HG02981 (cell line): ENCODE results near the gene PRICKLE2.

Source experiments
- ATAC-seq: cut with Tn5 transposase; IDR thresholded peaks from one replicate; pipeline ENCODE4 v1.9.1; 2021; ENCODE audit warnings: mild to moderate bottlenecking, moderate library complexity; ENCODE audit not compliant: unreplicated experiment

PRICKLE2 gene

GRCh38 chr3:64222501-64223111 is 2.7 kb downstream of the PRICKLE2 start:
- ATAC-seq, result no peak

- ATAC-seq, result no peak
Measured at GRCh38 chr3:64221571-64222257, 3.6 kb downstream of the PRICKLE2 start.

- ATAC-seq, result no peak
Measured at GRCh38 chr3:64220161-64220914, 4.9 kb downstream of the PRICKLE2 start.

- ATAC-seq, result no peak
Measured at GRCh38 chr3:64218746-64219145, 6.5 kb downstream of the PRICKLE2 start.

- no peak for ATAC-seq
Measured at GRCh38 chr3:64218329-64218728, 6.9 kb downstream of the PRICKLE2 start.

DNA sequence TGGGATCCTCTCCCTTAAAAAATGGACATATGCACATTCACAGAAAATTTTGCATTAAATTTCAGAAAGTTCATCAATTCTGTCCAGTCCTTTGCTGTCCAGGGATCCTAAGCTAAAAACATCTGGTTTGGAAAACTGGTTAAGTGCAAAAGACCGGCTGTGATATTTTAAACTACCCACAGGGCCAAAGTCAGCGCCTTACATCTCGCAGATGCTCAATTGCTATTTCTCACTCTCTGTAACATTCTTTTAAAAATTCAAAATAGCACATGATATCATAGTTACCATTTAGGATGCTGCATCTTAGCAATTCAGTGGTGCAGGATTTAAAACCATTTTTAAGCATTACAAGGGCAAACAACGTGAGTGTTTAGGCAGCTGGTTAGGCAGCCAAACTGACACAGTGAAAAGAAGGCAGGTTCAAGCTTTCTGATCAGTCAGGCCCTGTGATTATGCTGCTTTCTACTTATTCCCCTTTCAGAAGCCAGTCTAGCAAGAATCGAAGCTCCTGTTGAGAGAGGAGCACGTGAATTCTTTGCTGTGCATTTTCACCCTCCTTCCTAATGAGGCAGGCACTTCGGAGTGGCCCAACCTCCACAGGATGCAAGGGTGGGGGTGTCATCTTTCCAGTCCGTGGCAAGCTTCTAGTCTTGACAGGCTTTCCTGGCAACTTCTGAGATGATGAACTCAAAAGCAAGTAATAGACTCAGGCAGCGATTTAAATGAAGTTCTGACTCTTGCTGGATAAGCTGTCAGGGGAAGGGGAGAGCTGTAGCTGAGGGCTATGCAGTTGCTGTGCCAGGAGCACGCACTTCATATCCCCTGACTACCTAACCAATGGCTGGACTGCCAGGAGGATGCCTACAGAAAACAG is 8.8 kb downstream of the PRICKLE2 start:
- ATAC-seq, result no peak

DNA sequence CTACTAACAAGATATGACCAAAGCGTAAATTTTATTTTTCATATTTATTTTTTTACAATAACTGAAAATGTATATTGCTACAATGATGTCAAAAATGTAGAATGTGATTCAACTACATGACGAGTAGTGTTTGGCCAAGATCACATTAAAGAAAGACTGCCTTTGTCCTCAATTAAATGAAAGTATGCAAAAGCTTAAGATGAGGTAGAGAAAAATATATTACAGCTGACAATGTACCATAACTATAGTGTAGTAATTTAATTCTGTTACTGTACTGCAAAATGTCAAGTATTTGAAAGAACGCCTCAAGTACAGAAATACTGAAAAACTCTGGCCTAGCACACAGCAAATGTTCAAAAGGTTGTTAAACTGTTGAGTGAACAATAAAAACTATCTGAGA is 9.7 kb downstream of the PRICKLE2 start:
- no peak for ATAC-seq

GRCh38 chr3:64215103-64215502 is 10.2 kb downstream of the PRICKLE2 start:
- ATAC-seq, result no peak

- no peak for ATAC-seq
Measured at GRCh38 chr3:64214381-64215018, 10.8 kb downstream of the PRICKLE2 start.

DNA sequence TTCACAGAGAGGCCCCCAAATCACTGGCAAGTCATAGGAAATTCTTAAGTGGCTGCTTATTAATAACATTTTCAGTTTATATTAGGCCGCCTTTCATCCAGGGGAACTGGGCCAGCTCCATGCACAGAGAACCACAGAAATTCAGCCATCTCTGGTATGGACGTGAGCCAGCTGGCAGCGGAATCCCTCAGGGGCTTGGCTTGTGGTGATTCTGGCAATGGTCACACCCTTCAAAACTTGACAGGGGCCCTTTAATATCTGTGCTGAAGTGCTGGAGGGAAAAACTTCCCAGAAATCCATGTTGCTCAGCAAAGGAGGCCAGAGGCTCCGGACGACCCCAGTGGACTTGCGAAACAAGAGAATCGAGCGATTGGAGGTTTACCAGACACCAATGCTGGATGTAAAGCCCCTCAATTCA is 11.3 kb downstream of the PRICKLE2 start:
- ATAC-seq, result no peak

- ATAC-seq, result no peak
Measured at GRCh38 chr3:64213224-64213878, 11.9 kb downstream of the PRICKLE2 start.

- no peak for ATAC-seq
Measured at GRCh38 chr3:64209866-64210621, 15.2 kb downstream of the PRICKLE2 start.

DNA sequence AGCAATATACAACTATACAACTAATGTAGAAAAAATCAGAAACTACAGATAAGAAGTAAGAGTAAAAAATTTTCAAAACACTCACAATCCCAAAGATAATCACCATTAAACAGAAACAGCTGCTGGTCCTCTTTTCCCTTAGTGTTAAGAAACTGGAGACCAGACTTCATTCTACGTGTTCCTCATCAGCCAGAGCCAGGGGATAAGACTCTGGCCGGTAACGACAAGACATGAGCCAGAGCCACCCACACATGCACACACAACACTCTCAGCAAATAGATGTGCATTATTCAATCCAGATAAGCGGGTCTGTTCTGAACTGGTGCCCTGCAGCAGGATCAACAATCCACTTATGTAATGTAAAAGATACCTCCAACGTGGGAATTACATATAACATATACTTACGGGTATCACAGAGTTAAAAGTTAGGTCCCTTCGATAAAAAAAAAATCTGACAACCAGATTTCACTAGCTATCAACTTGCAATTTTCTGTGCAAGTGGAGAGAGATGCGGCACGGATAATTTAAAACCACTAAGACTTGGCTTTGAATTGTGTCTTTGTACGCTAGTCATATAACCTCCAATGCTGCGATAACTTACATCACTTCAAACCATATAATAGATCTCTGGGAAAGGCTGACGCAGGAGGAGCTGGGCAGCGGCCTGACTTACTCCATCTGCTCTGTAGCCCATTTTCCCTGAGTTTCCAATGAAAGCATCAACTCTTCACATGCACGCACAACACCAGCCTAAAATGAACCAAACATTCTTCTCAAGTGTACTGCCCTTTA is 17.8 kb downstream of the PRICKLE2 start:
- ATAC-seq, result no peak

DNA sequence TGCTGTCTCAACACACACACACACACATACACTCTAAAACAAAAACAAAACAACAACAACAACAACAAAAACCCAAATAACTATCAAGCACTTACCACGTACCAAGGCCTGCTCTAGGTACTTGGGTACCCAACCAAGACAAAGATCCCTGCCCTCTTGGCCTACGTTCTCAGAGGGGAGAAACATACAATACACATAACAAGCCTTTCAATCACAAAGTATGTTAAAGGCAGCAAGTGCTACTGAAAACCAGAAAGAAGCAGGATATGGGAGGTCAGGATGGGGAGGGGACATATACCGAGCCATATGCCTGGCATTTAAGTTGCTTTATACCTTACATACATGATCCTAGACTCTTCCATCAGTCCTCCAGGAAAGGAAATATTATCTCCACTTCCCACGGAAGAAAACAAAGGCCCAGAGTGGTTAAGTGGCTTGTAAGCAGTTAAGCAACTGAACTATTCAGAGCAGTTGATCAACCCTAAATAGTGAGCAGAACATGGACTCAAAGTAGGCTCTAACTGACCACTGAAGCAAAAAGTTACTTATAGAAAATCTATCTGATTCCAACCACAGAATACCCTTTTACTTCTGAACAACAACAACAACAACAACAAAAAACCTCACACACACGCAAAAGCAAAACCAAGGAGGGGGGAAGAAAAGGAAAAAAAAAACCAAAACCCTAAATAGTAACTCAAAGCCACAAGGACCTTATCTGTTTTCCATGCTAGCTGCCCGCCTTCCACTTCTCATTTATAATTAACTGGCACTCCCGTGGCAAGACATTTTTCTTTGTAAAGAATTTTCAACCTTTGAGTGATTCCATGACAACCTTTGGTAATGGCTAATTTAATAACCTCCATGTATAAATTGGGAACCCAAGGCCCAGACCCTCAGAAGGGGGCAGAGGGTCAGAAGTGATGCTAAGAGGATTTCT is 21.0 kb downstream of the PRICKLE2 start:
- ATAC-seq, result no peak

DNA sequence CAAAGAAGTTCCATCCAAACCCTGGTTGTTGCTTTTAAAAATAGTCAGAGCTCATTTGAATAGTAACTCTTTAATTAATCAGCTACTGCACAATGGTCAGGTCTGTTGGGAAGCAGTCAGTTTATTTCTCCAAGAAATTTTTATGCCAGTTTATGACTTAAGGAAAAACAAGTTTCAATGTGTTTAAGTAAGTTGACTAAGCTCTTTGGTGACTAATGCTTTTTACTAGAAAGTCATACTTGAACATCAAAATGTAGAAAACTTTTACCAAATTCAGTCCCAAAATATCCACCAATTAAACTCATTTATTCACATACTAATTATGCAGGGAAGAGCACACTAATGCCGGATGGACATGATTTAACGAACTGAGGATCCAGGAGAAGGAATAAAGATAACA is 22.1 kb downstream of the PRICKLE2 start:
- ATAC-seq, result no peak

- no peak for ATAC-seq
Measured at GRCh38 chr3:64199932-64200331, 25.3 kb downstream of the PRICKLE2 start.

- ATAC-seq, result no peak
Measured at GRCh38 chr3:64196236-64196929, 28.9 kb downstream of the PRICKLE2 start.
